OCI-LY7 (cell line): Measurements from ENCODE around the gene EXTL1. TPM values are rescaled to one million over a fixed set of nuclear protein-coding genes. Genes with fewer than 3 reads are reported as not detected.

Source experiments
- Bru-seq: library from RNA; stranded (reverse); fragments of 400-500 nt; gene quantifications from one replicate; lab custom pipeline; 2021; lab: Mats Ljungman, UMichigan
- BruChase-seq, 2 experiments: library from RNA; stranded (reverse); fragments of 400-500 nt; gene quantifications; one replicate each; lab custom pipeline; 2021; lab: Mats Ljungman, UMichigan
- BruUV-seq: library from RNA; stranded (reverse); fragments of 400-500 nt; replicated peaks from 2 replicates; lab custom pipeline; 2021; lab: Mats Ljungman, UMichigan
- CTCF ChIA-PET: fragments of 300-600 bp; sonication (Branson Sonifier 250); formaldehyde crosslinking; loops from one replicate; lab custom pipeline; 2022; ENCODE audit warnings: antibody characterized with exemption; ENCODE audit not compliant: unreplicated experiment; lab: Charles Lee
- POLR2A ChIA-PET: fragments of 300-600 bp; sonication (Branson Sonifier 250); formaldehyde crosslinking; loops from one replicate; lab custom pipeline; 2022; ENCODE audit warnings: antibody characterized with exemption; lab: Charles Lee
- DNase-seq: peaks from one replicate; pipeline ENCODE4 v3.0.0-alpha.2; 2015; ENCODE audit warnings: low spot score
- H2AFZ ChIP-seq: fragments of 200-600 bp; sonication (generic), shearing (Covaris generic); 2 replicates; pipeline ENCODE4 v1.6.1; 2014; ENCODE audit warnings: mild to moderate bottlenecking, antibody characterized with exemption, low read length, moderate library complexity
- H3K27ac ChIP-seq: fragments of 200-600 bp; sonication (generic); 2 replicates; pipeline ENCODE4 v1.5.1; 2014; ENCODE audit warnings: mixed run types, low read depth, mild to moderate bottlenecking, moderate library complexity, low read length, inconsistent platforms; ENCODE audit not compliant: poor library complexity, severe bottlenecking
- H3K36me3 ChIP-seq: fragments of 200-600 bp; sonication (generic); 2 replicates; pipeline ENCODE4 v1.6.1; 2014; ENCODE audit warnings: mild to moderate bottlenecking, antibody characterized with exemption, low read length, moderate library complexity, mixed read lengths; ENCODE audit not compliant: insufficient read depth
- H3K4me1 ChIP-seq: fragments of 200-600 bp; sonication (generic); 2 replicates; pipeline ENCODE4 v1.5.1; 2014; ENCODE audit warnings: mild to moderate bottlenecking, low read length; ENCODE audit not compliant: insufficient read depth, poor library complexity, severe bottlenecking
- H3K4me2 ChIP-seq: fragments of 200-600 bp; sonication (generic); 2 replicates; pipeline ENCODE4 v1.6.1; 2014; ENCODE audit warnings: mild to moderate bottlenecking, low read length
- H3K4me3 ChIP-seq: fragments of 200-600 bp; sonication (generic); 2 replicates; pipeline ENCODE4 v1.5.1; 2014; ENCODE audit warnings: mild to moderate bottlenecking, low read depth, low read length; ENCODE audit not compliant: poor library complexity, severe bottlenecking
- H3K79me2 ChIP-seq: fragments of 200-600 bp; sonication (generic); 2 replicates; pipeline ENCODE4 v1.6.1; 2016; ENCODE audit warnings: low read depth, mild to moderate bottlenecking, low read length, moderate library complexity, mixed read lengths; ENCODE audit not compliant: insufficient read depth
- H3K9me2 ChIP-seq: fragments of 200-600 bp; sonication (generic); 2 replicates; pipeline ENCODE4 v1.6.1; 2016; ENCODE audit warnings: mild to moderate bottlenecking, low read length, mixed read lengths; ENCODE audit not compliant: insufficient read depth
- H3K9me3 ChIP-seq: fragments of 200-600 bp; sonication (generic); 2 replicates; pipeline ENCODE4 v1.6.1; 2014; ENCODE audit warnings: mild to moderate bottlenecking, mixed run types, low read length, mixed read lengths
- H4K20me1 ChIP-seq: fragments of 200-600 bp; sonication (generic); 2 replicates; pipeline ENCODE4 v1.6.1; 2014; ENCODE audit warnings: mild to moderate bottlenecking, antibody characterized with exemption, low read length, moderate library complexity, mixed read lengths; ENCODE audit not compliant: insufficient read depth
- EZH2phosphoT487 ChIP-seq: fragments of 200-600 bp; sonication (generic); IDR thresholded peaks from 2 replicates; pipeline ENCODE4 v1.6.1; 2018; ENCODE audit warnings: low read depth, borderline replicate concordance, mild to moderate bottlenecking, mixed run types, antibody characterized with exemption, low read length, moderate library complexity, mixed read lengths
- intact Hi-C: fragments of 100-400 bp; cut with micrococcal nuclease; formaldehyde crosslinking; loops from one replicate; pipeline ENCODE4 v1.10.0; 2022; ENCODE audit not compliant: unreplicated experiment
- long read RNA-seq: library from polyadenylated mRNA; stranded (forward); transcript quantifications from one replicate; pipeline ENCODE4 v2.0.0, GENCODE V29; 2022
- total RNA-seq, 2 experiments: library from RNA; depleted of rRNA in 1 of 2; stranded (reverse); fragments of >200 nt in 1 of 2; shearing (Covaris generic) in 1 of 2; gene quantifications; 2 replicates each; pipeline ENCODE4 v1.2.3, GENCODE V29; 2014 to 2022
- TF ChIP-seq, protein P1 (sequence below): fragments of 200-600 bp; sonication (generic); conservative IDR thresholded peaks from 2 replicates; pipeline ENCODE4 v1.5.1; 2014; ENCODE audit warnings: mild to moderate bottlenecking, antibody characterized with exemption, low read length, moderate library complexity, mixed read lengths

EXTL1 gene
- total RNA-seq (2014; rRNA removed; shearing (Covaris generic)) (not detected in 2 replicates), total RNA-seq (2022) (0.26 and 0.67 TPM in 2 replicates), Bru-seq, nascent RNA (percentile 8 among the genes with signal in this experiment), BruChase-seq, experiment 1, labeled RNA remaining after a 6-hour chase (percentile 8 among the genes with signal in this experiment), BruChase-seq, experiment 2, labeled RNA remaining after a 2-hour chase (percentile 11 among the genes with signal in this experiment)
- long read RNA-seq, partial matches to known transcripts = 0 of 1 reads
- long read RNA-seq, other reads (novel, unspliced or antisense) = 1 of 1 reads

DNA sequence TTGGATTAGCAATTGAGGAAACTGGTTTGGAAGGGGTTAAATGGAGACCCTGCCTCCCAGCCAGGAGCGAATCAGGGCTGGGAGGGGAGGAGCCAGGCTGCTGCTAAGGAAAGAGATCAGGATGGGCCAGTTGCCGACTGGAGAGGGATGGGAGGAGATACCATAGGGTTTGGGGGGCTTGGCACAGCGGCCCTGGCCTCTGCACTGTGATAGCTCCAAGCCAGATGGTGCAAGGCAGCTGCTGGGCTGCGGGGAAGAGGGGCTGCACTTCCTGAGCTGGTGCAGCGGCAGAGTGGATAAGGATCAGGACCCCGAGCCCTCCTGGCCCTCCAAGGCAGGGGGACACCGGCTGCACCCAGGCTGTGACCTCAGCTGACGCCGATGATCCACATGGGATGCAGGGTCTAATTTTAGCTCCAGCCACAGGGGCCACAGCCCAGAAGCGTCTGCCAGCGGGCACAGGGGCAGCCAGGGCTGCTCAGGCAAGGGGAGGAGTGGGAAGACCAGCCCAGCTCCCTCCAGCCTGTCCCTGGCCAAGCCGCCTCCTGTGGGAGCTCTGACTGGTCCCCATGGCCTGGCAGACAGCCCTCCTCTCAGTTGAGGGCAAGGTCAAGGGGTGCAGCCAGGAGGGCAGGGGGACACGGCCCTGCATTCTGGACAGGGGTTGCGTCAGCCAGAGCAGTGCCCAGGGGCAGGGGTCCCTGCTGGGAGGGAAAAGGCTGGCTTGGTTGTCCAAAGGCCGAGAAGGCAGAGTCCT lies at the start of gene EXTL1:
EXTL1 (plus strand) TSS at position 129 of the 757 bp plus-strand sequence. CDS start 872 bp downstream, outside the sequence.
- intact Hi-C loops = no loop called here
- Histone ChIP-seq H2AFZ (no peak within 1 kb of the TSS), H3K4me2 (no peak within 1 kb of the TSS), H3K4me1 (peaks cover 4% of the 10 kb centered on the region), H3K9me2 (no peaks in the 10 kb centered on the region), H3K79me2 (no peaks in the 10 kb centered on the region), H4K20me1 (no peaks in the 10 kb centered on the region), H3K27ac (no peak within 1 kb of the TSS), H3K9me3 (no peaks in the 10 kb centered on the region), H3K4me3 (no peak within 1 kb of the TSS), H3K36me3 (no peaks in the 10 kb centered on the region)
- POLR2A ChIA-PET = interaction anchor here (0.6 kb wide), 1 partner anchor 96 kb away, joined by 3 read pairs; no protein-coding TSS in a partner anchor
- no peak for TF ChIP-seq EZH2phosphoT487
- TF ChIP-seq, protein P1, sequence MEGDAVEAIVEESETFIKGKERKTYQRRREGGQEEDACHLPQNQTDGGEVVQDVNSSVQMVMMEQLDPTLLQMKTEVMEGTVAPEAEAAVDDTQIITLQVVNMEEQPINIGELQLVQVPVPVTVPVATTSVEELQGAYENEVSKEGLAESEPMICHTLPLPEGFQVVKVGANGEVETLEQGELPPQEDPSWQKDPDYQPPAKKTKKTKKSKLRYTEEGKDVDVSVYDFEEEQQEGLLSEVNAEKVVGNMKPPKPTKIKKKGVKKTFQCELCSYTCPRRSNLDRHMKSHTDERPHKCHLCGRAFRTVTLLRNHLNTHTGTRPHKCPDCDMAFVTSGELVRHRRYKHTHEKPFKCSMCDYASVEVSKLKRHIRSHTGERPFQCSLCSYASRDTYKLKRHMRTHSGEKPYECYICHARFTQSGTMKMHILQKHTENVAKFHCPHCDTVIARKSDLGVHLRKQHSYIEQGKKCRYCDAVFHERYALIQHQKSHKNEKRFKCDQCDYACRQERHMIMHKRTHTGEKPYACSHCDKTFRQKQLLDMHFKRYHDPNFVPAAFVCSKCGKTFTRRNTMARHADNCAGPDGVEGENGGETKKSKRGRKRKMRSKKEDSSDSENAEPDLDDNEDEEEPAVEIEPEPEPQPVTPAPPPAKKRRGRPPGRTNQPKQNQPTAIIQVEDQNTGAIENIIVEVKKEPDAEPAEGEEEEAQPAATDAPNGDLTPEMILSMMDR = no peak
- no peak for DNase-seq
- BruUV-seq = no TSS peak
- CTCF ChIA-PET = no interaction called here

GRCh38 chr1:25971811-25972180 lies 49.8 kb upstream of the EXTL1 start:
- Histone ChIP-seq H4K20me1 (no peaks in the 10 kb centered on the region), H3K9me3 (no peaks in the 10 kb centered on the region), H3K4me1 (peaks cover 17% of the 10 kb centered on the region), H3K79me2 (no peaks in the 10 kb centered on the region), H3K4me2 (peak overlapping the region; percentile 54), H3K9me2 (no peaks in the 10 kb centered on the region), H3K36me3 (peaks cover 25% of the 10 kb centered on the region), H3K27ac (peak overlapping the region; percentile 71), H2AFZ (peak overlapping the region; percentile 77; the same call in 1 of the 2 replicates), H3K4me3 (peak overlapping the region; percentile 3)
- CTCF ChIA-PET = no interaction called here
- no TSS peak for BruUV-seq
- intact Hi-C loops = no loop called here
- no peak for DNase-seq
- TF ChIP-seq, protein P1 = no peak
- TF ChIP-seq EZH2phosphoT487 = no peak
- POLR2A ChIA-PET = interaction anchor here (0.6 to 2.3 kb wide), 6 partner anchors 10 to 1071 kb away, joined by 3 to 11 read pairs (median 4); partner anchors contain the start of gene PAFAH2
